Ovary (tissue), 3 donors: ENCODE data around the gene CCDC126.

Experiments used
- POLR2A ChIP-seq: fragments of 450-650 bp; IDR thresholded peaks from one replicate; pipeline ENCODE4 v1.6.1; 2017; ENCODE audit warnings: antibody characterized with exemption, mild to moderate bottlenecking, moderate library complexity
- TF ChIP-seq, protein P1 (sequence below), 3 donors: fragments of 450-650 bp in 2 of 3; fragments of 200-600 bp in 1 of 3; IDR thresholded peaks; one replicate each; pipeline versions ENCODE4 v1.5.1 to v1.8.0; 2016 to 2022; ENCODE audit warnings: antibody characterized with exemption in 3 of 3, mild to moderate bottlenecking in 1 of 3
- donor health status: DM: no; HTN: no; CAD: no.

DNA sequence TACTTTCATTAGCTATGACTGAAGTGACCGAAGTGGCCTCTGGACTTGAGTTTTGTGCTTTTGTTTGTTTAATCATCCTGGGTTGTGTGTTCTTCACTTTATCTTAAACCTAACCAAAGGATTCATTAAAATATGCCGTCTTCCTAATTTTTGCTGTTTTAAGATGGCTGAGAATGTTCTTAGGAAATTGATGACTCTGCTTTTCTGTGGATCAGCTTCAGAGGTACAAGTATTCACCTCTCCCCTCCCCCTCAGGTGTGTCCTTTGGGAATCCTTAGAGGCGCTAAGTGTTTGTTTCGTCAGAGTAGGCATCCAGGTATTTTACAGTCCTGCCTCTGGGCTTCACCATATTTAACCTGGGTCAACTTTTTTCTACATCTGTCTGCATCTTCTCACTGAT lies 1.1 kb downstream of the CCDC126 start:
- TF ChIP-seq POLR2A = no peak
- TF ChIP-seq, protein P1, sequence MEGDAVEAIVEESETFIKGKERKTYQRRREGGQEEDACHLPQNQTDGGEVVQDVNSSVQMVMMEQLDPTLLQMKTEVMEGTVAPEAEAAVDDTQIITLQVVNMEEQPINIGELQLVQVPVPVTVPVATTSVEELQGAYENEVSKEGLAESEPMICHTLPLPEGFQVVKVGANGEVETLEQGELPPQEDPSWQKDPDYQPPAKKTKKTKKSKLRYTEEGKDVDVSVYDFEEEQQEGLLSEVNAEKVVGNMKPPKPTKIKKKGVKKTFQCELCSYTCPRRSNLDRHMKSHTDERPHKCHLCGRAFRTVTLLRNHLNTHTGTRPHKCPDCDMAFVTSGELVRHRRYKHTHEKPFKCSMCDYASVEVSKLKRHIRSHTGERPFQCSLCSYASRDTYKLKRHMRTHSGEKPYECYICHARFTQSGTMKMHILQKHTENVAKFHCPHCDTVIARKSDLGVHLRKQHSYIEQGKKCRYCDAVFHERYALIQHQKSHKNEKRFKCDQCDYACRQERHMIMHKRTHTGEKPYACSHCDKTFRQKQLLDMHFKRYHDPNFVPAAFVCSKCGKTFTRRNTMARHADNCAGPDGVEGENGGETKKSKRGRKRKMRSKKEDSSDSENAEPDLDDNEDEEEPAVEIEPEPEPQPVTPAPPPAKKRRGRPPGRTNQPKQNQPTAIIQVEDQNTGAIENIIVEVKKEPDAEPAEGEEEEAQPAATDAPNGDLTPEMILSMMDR (IDR thresholded peaks at IDR 0.05) = no peak
